PC-9 (cell line): Measurements from ENCODE around the gene IL17REL.

Source experiments
- CTCF ChIP-seq: fragments of 200-600 bp; sonication (generic); conservative IDR thresholded peaks from 2 replicates; pipeline ENCODE4 v1.6.1; 2017; ENCODE audit warnings: mixed run types, antibody characterized with exemption, mild to moderate bottlenecking, moderate library complexity
- EZH2 ChIP-seq: fragments of 200-600 bp; sonication (generic); IDR thresholded peaks from 2 replicates; pipeline ENCODE4 v1.8.0; 2017; ENCODE audit warnings: antibody characterized with exemption, low read depth

- TF ChIP-seq CTCF (no peak), EZH2 (no peak)
These were observed 6.2 kb upstream of the IL17REL start for GRCh38 chr22:50018608-50019285.
